Activated CD8-positive, alpha-beta T cell treated with anti-CD3 and anti-CD28 coated beads for 36 hours (primary cell): ENCODE results near the gene TIAM2. TPM values are rescaled to one million over a fixed set of nuclear protein-coding genes. Genes with fewer than 3 reads are reported as not detected.

Experiments used
- ATAC-seq: fragments of 200-7000 bp; cut with Tn5 transposase; one replicate; pipeline ENCODE4 v1.10.0; 2021; ENCODE audit warnings: mild to moderate bottlenecking, moderate library complexity
- CTCF ChIA-PET: fragments of 350-600 bp; sonication (Branson Sonifier 250); formaldehyde crosslinking; loops from one replicate; lab custom pipeline; 2021; ENCODE audit warnings: antibody characterized with exemption; lab: Charles Lee
- POLR2A ChIA-PET: fragments of 350-600 bp; sonication (Branson Sonifier 250); formaldehyde crosslinking; loops from one replicate; lab custom pipeline; 2021; ENCODE audit warnings: antibody characterized with exemption; lab: Charles Lee
- DNase-seq: peaks from one replicate; pipeline ENCODE4 v3.0.0-alpha.2; 2020
- H3K27ac Mint-ChIP-seq: one replicate; pipeline ENCODE4 v1.8.0; 2021; ENCODE audit warnings: mild to moderate bottlenecking, mixed read lengths
- H3K27me3 Mint-ChIP-seq: one replicate; pipeline ENCODE4 v1.8.0; 2021; ENCODE audit warnings: mixed read lengths
- H3K36me3 Mint-ChIP-seq: one replicate; pipeline ENCODE4 v1.8.0; 2021; ENCODE audit warnings: low read depth, mixed read lengths
- H3K4me1 Mint-ChIP-seq: one replicate; pipeline ENCODE4 v1.8.0; 2021; ENCODE audit warnings: low read depth, mixed read lengths
- H3K4me3 Mint-ChIP-seq: one replicate; pipeline ENCODE4 v1.8.0; 2021; ENCODE audit warnings: mild to moderate bottlenecking, moderate library complexity, mixed read lengths
- H3K9me3 Mint-ChIP-seq: one replicate; pipeline ENCODE4 v1.8.0; 2021; ENCODE audit warnings: mixed read lengths
- CTCF ChIP-seq: fragments of 200-600 bp; IDR thresholded peaks from one replicate; pipeline ENCODE4 v1.8.0; 2022; ENCODE audit warnings: antibody characterized with exemption, mild to moderate bottlenecking
- intact Hi-C: fragments of 100-400 bp; cut with micrococcal nuclease; formaldehyde crosslinking; loops from one replicate; pipeline ENCODE4 v1.10.0; 2022
- total RNA-seq, 2 experiments: library from RNA; stranded (reverse); gene quantifications; one replicate each; pipeline ENCODE4 v1.2.3, GENCODE V29; 2021

The TIAM2 gene
- 1 to 10 TPM; 5.6 to 7.1 TPM for total RNA-seq

GRCh38 chr6:154995254-154996015 lies at the start of gene TIAM2:
TSS of gene TIAM2 (plus strand) at chr6:154995315. CDS start at chr6:155129224, 133,909 bp downstream.
- POLR2A ChIA-PET: no interaction called here
- Mint-ChIP-seq H3K27ac (no peak within 1 kb of the TSS), H3K4me3 (peak within 1 kb of the TSS; percentile 65), H3K4me1 (peaks cover 10% of the 10 kb centered on the region), H3K36me3 (no peaks in the 10 kb centered on the region), H3K27me3 (peaks cover 30% of the 10 kb centered on the region), H3K9me3 (no peaks in the 10 kb centered on the region)
- CTCF ChIA-PET: interaction anchor here (1.3 kb wide), 1 partner anchor 68 kb away, joined by 3 read pairs; no protein-coding TSS in a partner anchor
- ATAC-seq (peak; percentile 69), DNase-seq (peak; percentile 46)
- no peak for TF ChIP-seq CTCF
- intact Hi-C loops: no loop called here

- Mint-ChIP-seq H3K9me3 (no peaks in the 10 kb centered on the region), H3K4me3 (no peak overlapping the region), H3K36me3 (peaks cover 10% of the 10 kb centered on the region), H3K4me1 (peaks cover 24% of the 10 kb centered on the region), H3K27ac (no peak overlapping the region), H3K27me3 (no peaks in the 10 kb centered on the region)
- CTCF ChIA-PET: interaction anchor here (3.5 kb wide), 1 partner anchor 23 kb away, joined by 21 read pairs; no protein-coding TSS in a partner anchor
- POLR2A ChIA-PET: interaction anchor here (0.6 to 1.6 kb wide), 2 partner anchors 36 to 166 kb away, joined by 3 to 4 read pairs; no protein-coding TSS in a partner anchor
- DNase-seq (no peak), ATAC-seq (no peak)
- intact Hi-C loops: no loop called here
- TF ChIP-seq CTCF: no peak
Measured at GRCh38 chr6:154950979-154951344, 44.2 kb upstream of the TIAM2 start.

- peaks cover 10% of the 10 kb centered on the region for H3K36me3 Mint-ChIP-seq
- no peaks in the 10 kb centered on the region for H3K27me3 Mint-ChIP-seq
- intact Hi-C loops: no loop called here
- CTCF ChIA-PET: interaction anchor here (3.5 kb wide), 1 partner anchor 23 kb away, joined by 21 read pairs; no protein-coding TSS in a partner anchor
- H3K4me3 Mint-ChIP-seq: no peak overlapping the region
- ATAC-seq (peak; percentile 81), DNase-seq (peak; percentile 51)
- TF ChIP-seq CTCF: no peak
- no peaks in the 10 kb centered on the region for H3K9me3 Mint-ChIP-seq
- H3K4me1 Mint-ChIP-seq: peaks cover 24% of the 10 kb centered on the region
- POLR2A ChIA-PET: interaction anchor here (0.6 to 1.6 kb wide), 2 partner anchors 35 to 165 kb away, joined by 3 to 4 read pairs; no protein-coding TSS in a partner anchor
- H3K27ac Mint-ChIP-seq: peak overlapping the region; percentile 56
Measured at GRCh38 chr6:154951345-154952200, 43.5 kb upstream of the TIAM2 start.

GRCh38 chr6:154953644-154954043 lies 41.5 kb upstream of the TIAM2 start:
- H3K4me1 Mint-ChIP-seq: peaks cover 26% of the 10 kb centered on the region
- no peak overlapping the region for H3K27ac Mint-ChIP-seq
- peaks cover 10% of the 10 kb centered on the region for H3K36me3 Mint-ChIP-seq
- DNase-seq: no peak
- H3K4me3 Mint-ChIP-seq: no peak overlapping the region
- CTCF ChIA-PET: interaction anchor here (1.0 kb wide), 1 partner anchor 224 kb away, joined by 4 read pairs; no protein-coding TSS in a partner anchor
- TF ChIP-seq CTCF: no peak
- intact Hi-C loops: no loop called here
- ATAC-seq: no peak
- H3K9me3 Mint-ChIP-seq: no peaks in the 10 kb centered on the region
- H3K27me3 Mint-ChIP-seq: no peaks in the 10 kb centered on the region
- POLR2A ChIA-PET: interaction anchor here (0.9 kb wide), 1 partner anchor 18 kb away, joined by 3 read pairs; no protein-coding TSS in a partner anchor
